ENCODE results near the gene IRAK1.

The IRAK1 gene

GRCh38 chrX:154040863-154041262 lies 21.2 kb upstream of the IRAK1 start:
- DNase-seq (ENCODE audit: low read depth) = no peak
- H3K4me3 ChIP-seq (replicated peaks; ENCODE audit: low read depth, low read length) = no peak overlapping the region
- no peak for TF ChIP-seq CTCF (IDR thresholded peaks at IDR 0.05; ENCODE audit: low read length, missing control alignments)

- peak; percentile 93 for DNase-seq (ENCODE audit: low read depth)
- H3K4me3 ChIP-seq (replicated peaks; ENCODE audit: low read depth, low read length) = no peak overlapping the region
- no peak for TF ChIP-seq CTCF (IDR thresholded peaks at IDR 0.05; ENCODE audit: low read length, missing control alignments)
Observed at GRCh38 chrX:154040307-154040756, 20.6 kb upstream of the IRAK1 start.

- TF ChIP-seq CTCF (IDR thresholded peaks at IDR 0.05; ENCODE audit: low read length, missing control alignments) = no peak
- H3K4me3 ChIP-seq (replicated peaks; ENCODE audit: low read depth, low read length) = no peak overlapping the region
- DNase-seq (ENCODE audit: low read depth) = no peak
Observed at GRCh38 chrX:154039577-154039976, 19.9 kb upstream of the IRAK1 start.

- H3K4me3 ChIP-seq (replicated peaks; ENCODE audit: low read depth, low read length) = no peak overlapping the region
- no peak for DNase-seq (ENCODE audit: low read depth)
- no peak for TF ChIP-seq CTCF (IDR thresholded peaks at IDR 0.05; ENCODE audit: low read length, missing control alignments)
Observed at GRCh38 chrX:154038656-154039055, 19.0 kb upstream of the IRAK1 start.

- no peak for DNase-seq (ENCODE audit: low read depth)
- no peak for TF ChIP-seq CTCF (IDR thresholded peaks at IDR 0.05; ENCODE audit: low read length, missing control alignments)
- H3K4me3 ChIP-seq (replicated peaks; ENCODE audit: low read depth, low read length) = no peak overlapping the region
Observed at GRCh38 chrX:154037754-154038153, 18.1 kb upstream of the IRAK1 start.

- no peak for DNase-seq (ENCODE audit: low read depth)
- TF ChIP-seq CTCF (IDR thresholded peaks at IDR 0.05; ENCODE audit: low read length, missing control alignments) = no peak
- H3K4me3 ChIP-seq (replicated peaks; ENCODE audit: low read depth, low read length) = no peak overlapping the region
Observed at GRCh38 chrX:154036513-154036912, 16.8 kb upstream of the IRAK1 start.

- DNase-seq (ENCODE audit: low read depth) = no peak
- H3K4me3 ChIP-seq (replicated peaks; ENCODE audit: low read depth, low read length) = no peak overlapping the region
- TF ChIP-seq CTCF (IDR thresholded peaks at IDR 0.05; ENCODE audit: low read length, missing control alignments) = no peak
Observed at GRCh38 chrX:154033848-154034247, 14.1 kb upstream of the IRAK1 start.

Measured in fibroblast of pulmonary artery (primary cell).